Spinal cord (tissue), 10 donors: ENCODE results near the gene ACVRL1. TPM values are rescaled to one million over a fixed set of nuclear protein-coding genes. Genes with fewer than 3 reads are reported as not detected.

ENCODE experiments used
- DNase-seq, 6 donors: peaks; one replicate each; pipeline versions ENCODE4 v3.0.0 to v3.0.0-alpha.2; 2013 to 2015; ENCODE audit warnings: low spot score in 6 of 6, low read depth in 4 of 6
- H3K27ac ChIP-seq: one replicate; pipeline ENCODE4 v1.5.1; 2013; ENCODE audit warnings: low read depth, low read length, control low read depth
- H3K27me3 ChIP-seq: one replicate; pipeline ENCODE4 v1.6.1; 2013; ENCODE audit warnings: low read length; ENCODE audit not compliant: control insufficient read depth, insufficient read depth
- H3K36me3 ChIP-seq: one replicate; pipeline ENCODE4 v1.6.1; 2013; ENCODE audit warnings: low read length; ENCODE audit not compliant: control insufficient read depth, insufficient read depth
- H3K4me1 ChIP-seq: one replicate; pipeline ENCODE4 v1.6.1; 2013; ENCODE audit warnings: low read length; ENCODE audit not compliant: control insufficient read depth, insufficient read depth
- H3K4me3 ChIP-seq: one replicate; pipeline ENCODE4 v1.5.1; 2013; ENCODE audit warnings: low read depth, low read length, control low read depth
- H3K9me3 ChIP-seq: one replicate; pipeline ENCODE4 v1.6.1; 2013; ENCODE audit warnings: low read length; ENCODE audit not compliant: control insufficient read depth, insufficient read depth
- WGBS: methylation state at CpG from one replicate; pipeline ENCODE4 v1.1.5; 2013; ENCODE audit warnings: missing lambda C conversion rate; ENCODE audit not compliant: insufficient coverage; 5-methylcytosine and 5-hydroxymethylcytosine counted together
- polyA plus RNA-seq, 2 donors: library from polyadenylated mRNA; unstranded; fragments of 120-200 nt; gene quantifications; one replicate each; pipeline ENCODE4 v1.2.1, GENCODE V29; 2013; ENCODE audit not compliant: insufficient read length in 2 of 2
- total RNA-seq, 2 donors: library from RNA; depleted of rRNA in 1 of 2; stranded (reverse); fragments of 120-200 nt in 1 of 2; fragments of >200 nt in 1 of 2; gene quantifications; one replicate each; pipeline versions ENCODE4 v1.2.3 to v1.2.4, GENCODE V29; 2013 to 2014
- donor health status: healthy.

Gene ACVRL1
- total and polyA plus RNA-seq, 4 donors = 8.4 to 55.7 (median 17.0) TPM

GRCh38 chr12:51948066-51948465, 40.8 kb downstream of the ACVRL1 start:
- Histone ChIP-seq H3K4me3 (no peak overlapping the region), H3K27ac (no peak overlapping the region), H3K27me3 (no peaks in the 10 kb centered on the region), H3K9me3 (peaks cover 3% of the 10 kb centered on the region), H3K4me1 (peaks cover 9% of the 10 kb centered on the region), H3K36me3 (no peaks in the 10 kb centered on the region)
- WGBS = 90% methylated on average over 5 of the region's 6 CpGs
- no peak for DNase-seq

- no peak overlapping the region for H3K27ac ChIP-seq
- H3K4me1 ChIP-seq = peaks cover 9% of the 10 kb centered on the region
- no peaks in the 10 kb centered on the region for H3K27me3 ChIP-seq
- H3K9me3 ChIP-seq = no peaks in the 10 kb centered on the region
- WGBS = 100% methylated on average over 1 of the region's 6 CpGs
- no peak for DNase-seq
- H3K4me3 ChIP-seq = no peak overlapping the region
- H3K36me3 ChIP-seq = no peaks in the 10 kb centered on the region
These were observed 42.2 kb downstream of the ACVRL1 start for GRCh38 chr12:51949342-51950030.

DNA sequence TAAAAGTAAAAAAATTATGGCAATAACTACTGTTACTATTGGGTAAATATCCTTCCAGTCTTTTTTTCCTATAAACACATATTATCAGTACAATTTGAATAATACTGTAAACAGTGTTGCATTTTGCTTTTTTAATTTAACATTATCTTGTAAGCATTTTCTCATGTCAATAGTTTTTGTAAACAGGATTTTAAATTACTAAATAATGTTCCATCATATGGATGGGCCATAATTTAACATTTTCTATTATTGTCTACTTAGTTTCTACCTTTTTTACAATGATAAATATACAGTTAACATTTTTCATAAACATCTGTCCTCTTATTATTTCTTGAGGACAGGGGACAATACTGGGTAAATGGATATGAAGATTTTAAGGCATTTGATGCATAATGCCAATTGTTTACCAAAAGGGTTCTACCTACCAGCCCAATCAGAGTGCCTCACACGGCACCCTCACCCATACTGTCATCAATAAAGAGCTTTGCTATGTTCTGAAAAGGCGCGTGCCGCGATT, 43.4 kb downstream of the ACVRL1 start:
- Histone ChIP-seq H3K27me3 (no peaks in the 10 kb centered on the region), H3K27ac (peak overlapping the region; percentile 53), H3K4me1 (peaks cover 9% of the 10 kb centered on the region), H3K36me3 (no peaks in the 10 kb centered on the region), H3K9me3 (no peaks in the 10 kb centered on the region), H3K4me3 (peak overlapping the region; percentile 77)
- whole genome bisulfite sequencing = 2% methylated on average over 4 of the region's 5 CpGs
- DNase-seq = no peak

GRCh38 chr12:51951199-51951842, 44.0 kb downstream of the ACVRL1 start, which contains the start of gene ACVR1B:
TSS of gene ACVR1B (plus strand) at chr12:51951699. CDS start at chr12:51951744, 45 bp downstream.
- Histone ChIP-seq H3K27me3 (no peaks in the 10 kb centered on the region), H3K36me3 (no peaks in the 10 kb centered on the region), H3K27ac (peak within 1 kb of the TSS; percentile 53), H3K4me3 (peak within 1 kb of the TSS; percentile 77), H3K9me3 (peaks cover under 1% of the 10 kb centered on the region), H3K4me1 (peaks cover 9% of the 10 kb centered on the region)
- peak; percentile 68 to 98 (median 86) for DNase-seq
- WGBS = 0% methylated on average over 78 of the region's 86 CpGs

GRCh38 chr12:51951843-51952722, 44.8 kb downstream of the ACVRL1 start:
- H3K4me1 ChIP-seq = peaks cover 9% of the 10 kb centered on the region
- WGBS = 0% methylated on average over 34 of the region's 50 CpGs
- peak overlapping the region; percentile 70 for H3K4me3 ChIP-seq
- H3K36me3 ChIP-seq = no peaks in the 10 kb centered on the region
- DNase-seq = peak in 2 of 6 donors; percentile 60 to 63
- H3K27ac ChIP-seq = peak overlapping the region; percentile 44
- peaks cover 3% of the 10 kb centered on the region for H3K9me3 ChIP-seq
- H3K27me3 ChIP-seq = no peaks in the 10 kb centered on the region

- H3K4me3 ChIP-seq = peak overlapping the region; percentile 70
- peak in 2 of 6 donors; percentile 54 to 78 for DNase-seq
- peaks cover 9% of the 10 kb centered on the region for H3K4me1 ChIP-seq
- peak overlapping the region; percentile 37 for H3K27ac ChIP-seq
- peaks cover 3% of the 10 kb centered on the region for H3K9me3 ChIP-seq
- no peaks in the 10 kb centered on the region for H3K36me3 ChIP-seq
- 19% methylated on average over 5 of the region's 8 CpGs for WGBS
- no peaks in the 10 kb centered on the region for H3K27me3 ChIP-seq
These were observed 45.8 kb downstream of the ACVRL1 start for GRCh38 chr12:51953089-51953488.

- H3K36me3 ChIP-seq = no peaks in the 10 kb centered on the region
- H3K4me1 ChIP-seq = peaks cover 9% of the 10 kb centered on the region
- H3K27me3 ChIP-seq = no peaks in the 10 kb centered on the region
- no peak overlapping the region for H3K4me3 ChIP-seq
- 38% methylated on average over 2 of the region's 4 CpGs for WGBS
- H3K9me3 ChIP-seq = peaks cover 3% of the 10 kb centered on the region
- peak in 2 of 6 donors; percentile 37 to 44 for DNase-seq
- no peak overlapping the region for H3K27ac ChIP-seq
These were observed 46.6 kb downstream of the ACVRL1 start for GRCh38 chr12:51953864-51954263.

DNA sequence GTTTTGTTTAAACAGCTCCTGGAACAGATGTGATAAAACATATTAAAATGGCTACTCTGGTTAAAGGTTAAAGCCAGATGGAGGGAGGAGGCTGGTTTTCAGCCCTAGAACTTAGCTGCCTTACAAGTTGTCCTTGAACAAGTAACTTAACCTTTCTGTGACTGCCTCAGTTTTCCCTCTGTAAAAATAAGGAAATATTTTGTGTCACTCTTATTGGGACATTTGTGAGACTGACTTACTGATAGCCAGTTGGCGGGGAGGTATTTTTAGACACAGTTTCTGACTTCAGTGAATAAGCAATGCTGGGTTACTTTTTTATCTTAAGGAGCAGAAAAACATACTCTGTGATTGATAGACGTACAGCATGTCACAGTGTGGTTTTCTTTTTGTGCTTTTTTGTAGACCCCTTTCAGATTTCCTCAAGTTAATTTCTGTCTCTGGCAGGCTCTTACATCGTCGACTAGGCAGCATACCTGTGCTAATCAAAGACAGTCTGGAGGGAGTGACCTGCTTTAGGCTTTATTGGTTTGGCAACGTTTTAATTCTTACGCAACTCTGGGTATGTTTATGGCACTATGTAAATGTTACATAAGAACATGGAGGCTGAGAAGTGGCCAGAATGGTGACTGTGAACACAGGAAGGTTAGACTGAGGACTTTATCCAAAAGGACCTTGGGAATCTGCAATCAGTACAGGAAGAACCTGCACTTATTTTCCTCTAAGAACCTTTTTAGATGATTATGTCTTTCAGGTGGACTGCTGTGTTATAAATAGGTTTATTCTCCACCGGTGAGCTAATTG, 47.5 kb downstream of the ACVRL1 start:
- peaks cover 9% of the 10 kb centered on the region for H3K4me1 ChIP-seq
- H3K27me3 ChIP-seq = no peaks in the 10 kb centered on the region
- H3K9me3 ChIP-seq = peaks cover 3% of the 10 kb centered on the region
- WGBS = 91% methylated on average over 4 of the region's 7 CpGs
- no peak for DNase-seq
- H3K4me3 ChIP-seq = no peak overlapping the region
- H3K27ac ChIP-seq = no peak overlapping the region
- no peaks in the 10 kb centered on the region for H3K36me3 ChIP-seq

GRCh38 chr12:51955702-51956101, 48.4 kb downstream of the ACVRL1 start:
- H3K9me3 ChIP-seq = peaks cover 3% of the 10 kb centered on the region
- H3K4me1 ChIP-seq = peaks cover 9% of the 10 kb centered on the region
- no peak for DNase-seq
- H3K27me3 ChIP-seq = no peaks in the 10 kb centered on the region
- 100% methylated on average over 1 of the region's 1 CpG for WGBS
- H3K36me3 ChIP-seq = no peaks in the 10 kb centered on the region
- no peak overlapping the region for H3K4me3 ChIP-seq
- no peak overlapping the region for H3K27ac ChIP-seq
